H1 (cell line): ENCODE measurements around the gene GCSAM. TPM values are rescaled to one million over a fixed set of nuclear protein-coding genes. Genes with fewer than 3 reads are reported as not detected.

Experiments
- CEBPB ChIP-seq: IDR thresholded peaks from 2 replicates; pipeline ENCODE4 v1.6.1; 2012; ENCODE audit warnings: low read depth, low read length
- CTBP2 ChIP-seq: IDR thresholded peaks from 2 replicates; pipeline ENCODE4 v1.7.0; 2011; ENCODE audit warnings: borderline replicate concordance, mild to moderate bottlenecking, moderate library complexity, mixed read lengths, low read length; ENCODE audit not compliant: insufficient read depth, insufficient read length
- NRF1 ChIP-seq: IDR thresholded peaks from 2 replicates; pipeline ENCODE4 v1.6.1; 2011; ENCODE audit warnings: mild to moderate bottlenecking, low read depth, low read length, improper control_type of control experiment
- POLR2AphosphoS5 ChIP-seq: IDR thresholded peaks from 2 replicates; pipeline ENCODE4 v1.6.1; 2011; ENCODE audit warnings: low read depth, low read length
- RBBP5 ChIP-seq: IDR thresholded peaks from 2 replicates; pipeline ENCODE4 v1.7.1; 2012; ENCODE audit warnings: low read depth, mild to moderate bottlenecking, inconsistent platforms, low read length, moderate library complexity, borderline replicate concordance
- SAP30 ChIP-seq: fragments of 300-600 bp; sonication (generic); IDR thresholded peaks from 2 replicates; pipeline ENCODE4 v1.7.1; 2012; ENCODE audit warnings: low read length, moderate library complexity, mild to moderate bottlenecking, inconsistent platforms; ENCODE audit not compliant: insufficient read depth, insufficient replicate concordance
- SIX5 ChIP-seq: IDR thresholded peaks from 2 replicates; pipeline ENCODE4 v1.6.1; 2011; ENCODE audit warnings: mild to moderate bottlenecking, low read depth, low read length
- YY1 ChIP-seq: IDR thresholded peaks from 2 replicates; pipeline ENCODE4 v1.6.1; 2011; ENCODE audit warnings: low read depth, mild to moderate bottlenecking, low read length
- polyA plus RNA-seq, 7 experiments: library from polyadenylated mRNA; depleted of rRNA in 3 of 7; stranded (reverse) in 5 of 7; unstranded in 2 of 7; fragments of >200 nt in 5 of 7; fragments of 200-250 nt in 2 of 7; gene quantifications; 1 replicate in 5 of 7; 2 replicates in 1 of 7; 4 replicates in 1 of 7; pipeline versions ENCODE4 v1.2.1 to v1.2.3, GENCODE V29; 2011 to 2013; ENCODE audit warnings: missing spikeins in 2 of 7, mixed read lengths in 2 of 7
- total RNA-seq: library from RNA; stranded (reverse); fragmentation: NEBNext Ultra II Directional; extraction: Animal tissue kit (Norgen Biotek cat#: 25700); gene quantifications from 2 replicates; pipeline ENCODE4 v1.2.1, GENCODE V29; 2021
- TF ChIP-seq, protein P1 (sequence below): fragments of 300-600 bp; sonication (generic); IDR thresholded peaks from 2 replicates; pipeline ENCODE4 v1.7.1; 2012; ENCODE audit warnings: low read length, moderate library complexity, mild to moderate bottlenecking, inconsistent platforms; ENCODE audit not compliant: insufficient replicate concordance
- TF ChIP-seq, protein P2 (sequence below): IDR thresholded peaks from 2 replicates; pipeline ENCODE4 v1.6.1; 2012; ENCODE audit warnings: inconsistent platforms

The GCSAM gene
- total and polyA plus RNA-seq, 2 of the 8 experiments (the other 6 are each of a cell fraction or from before 2014, with no cell fraction given) = not detected

DNA sequence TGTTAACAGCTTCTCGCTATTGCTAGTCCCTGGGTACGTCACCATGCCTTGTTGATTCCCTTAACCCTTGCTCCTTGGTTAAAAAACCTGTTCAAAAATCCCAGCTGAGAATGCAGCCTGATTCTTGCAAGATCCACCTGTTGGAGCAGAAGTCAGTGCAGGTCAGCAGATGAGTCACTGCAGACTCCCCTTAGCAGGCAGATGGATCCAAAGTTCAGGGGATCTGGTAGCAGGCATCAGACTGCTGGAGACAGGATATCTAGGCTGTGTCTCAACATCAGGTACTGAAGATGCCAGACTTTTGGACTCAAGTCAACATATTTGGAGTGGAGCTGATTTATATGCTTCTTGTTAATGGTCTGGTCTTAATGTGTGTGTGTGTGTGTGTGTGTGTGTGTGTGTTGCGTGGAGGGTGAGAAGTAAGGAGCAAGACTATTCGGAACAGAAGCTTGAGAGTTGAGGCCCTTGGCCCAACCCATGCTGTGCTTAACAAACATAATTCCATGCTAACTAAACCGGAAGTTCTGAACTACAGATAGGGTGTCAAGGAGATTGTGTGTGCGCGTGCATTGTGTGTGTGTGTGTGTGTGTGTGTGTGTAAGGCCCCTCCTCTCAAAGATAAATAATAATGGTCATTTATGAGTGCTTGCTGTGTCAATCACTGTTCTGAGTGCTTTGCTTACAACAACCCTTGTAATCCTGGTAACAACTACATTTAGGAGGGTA lies 47.9 kb downstream of the GCSAM start (continued):
- TF ChIP-seq, protein P1, sequence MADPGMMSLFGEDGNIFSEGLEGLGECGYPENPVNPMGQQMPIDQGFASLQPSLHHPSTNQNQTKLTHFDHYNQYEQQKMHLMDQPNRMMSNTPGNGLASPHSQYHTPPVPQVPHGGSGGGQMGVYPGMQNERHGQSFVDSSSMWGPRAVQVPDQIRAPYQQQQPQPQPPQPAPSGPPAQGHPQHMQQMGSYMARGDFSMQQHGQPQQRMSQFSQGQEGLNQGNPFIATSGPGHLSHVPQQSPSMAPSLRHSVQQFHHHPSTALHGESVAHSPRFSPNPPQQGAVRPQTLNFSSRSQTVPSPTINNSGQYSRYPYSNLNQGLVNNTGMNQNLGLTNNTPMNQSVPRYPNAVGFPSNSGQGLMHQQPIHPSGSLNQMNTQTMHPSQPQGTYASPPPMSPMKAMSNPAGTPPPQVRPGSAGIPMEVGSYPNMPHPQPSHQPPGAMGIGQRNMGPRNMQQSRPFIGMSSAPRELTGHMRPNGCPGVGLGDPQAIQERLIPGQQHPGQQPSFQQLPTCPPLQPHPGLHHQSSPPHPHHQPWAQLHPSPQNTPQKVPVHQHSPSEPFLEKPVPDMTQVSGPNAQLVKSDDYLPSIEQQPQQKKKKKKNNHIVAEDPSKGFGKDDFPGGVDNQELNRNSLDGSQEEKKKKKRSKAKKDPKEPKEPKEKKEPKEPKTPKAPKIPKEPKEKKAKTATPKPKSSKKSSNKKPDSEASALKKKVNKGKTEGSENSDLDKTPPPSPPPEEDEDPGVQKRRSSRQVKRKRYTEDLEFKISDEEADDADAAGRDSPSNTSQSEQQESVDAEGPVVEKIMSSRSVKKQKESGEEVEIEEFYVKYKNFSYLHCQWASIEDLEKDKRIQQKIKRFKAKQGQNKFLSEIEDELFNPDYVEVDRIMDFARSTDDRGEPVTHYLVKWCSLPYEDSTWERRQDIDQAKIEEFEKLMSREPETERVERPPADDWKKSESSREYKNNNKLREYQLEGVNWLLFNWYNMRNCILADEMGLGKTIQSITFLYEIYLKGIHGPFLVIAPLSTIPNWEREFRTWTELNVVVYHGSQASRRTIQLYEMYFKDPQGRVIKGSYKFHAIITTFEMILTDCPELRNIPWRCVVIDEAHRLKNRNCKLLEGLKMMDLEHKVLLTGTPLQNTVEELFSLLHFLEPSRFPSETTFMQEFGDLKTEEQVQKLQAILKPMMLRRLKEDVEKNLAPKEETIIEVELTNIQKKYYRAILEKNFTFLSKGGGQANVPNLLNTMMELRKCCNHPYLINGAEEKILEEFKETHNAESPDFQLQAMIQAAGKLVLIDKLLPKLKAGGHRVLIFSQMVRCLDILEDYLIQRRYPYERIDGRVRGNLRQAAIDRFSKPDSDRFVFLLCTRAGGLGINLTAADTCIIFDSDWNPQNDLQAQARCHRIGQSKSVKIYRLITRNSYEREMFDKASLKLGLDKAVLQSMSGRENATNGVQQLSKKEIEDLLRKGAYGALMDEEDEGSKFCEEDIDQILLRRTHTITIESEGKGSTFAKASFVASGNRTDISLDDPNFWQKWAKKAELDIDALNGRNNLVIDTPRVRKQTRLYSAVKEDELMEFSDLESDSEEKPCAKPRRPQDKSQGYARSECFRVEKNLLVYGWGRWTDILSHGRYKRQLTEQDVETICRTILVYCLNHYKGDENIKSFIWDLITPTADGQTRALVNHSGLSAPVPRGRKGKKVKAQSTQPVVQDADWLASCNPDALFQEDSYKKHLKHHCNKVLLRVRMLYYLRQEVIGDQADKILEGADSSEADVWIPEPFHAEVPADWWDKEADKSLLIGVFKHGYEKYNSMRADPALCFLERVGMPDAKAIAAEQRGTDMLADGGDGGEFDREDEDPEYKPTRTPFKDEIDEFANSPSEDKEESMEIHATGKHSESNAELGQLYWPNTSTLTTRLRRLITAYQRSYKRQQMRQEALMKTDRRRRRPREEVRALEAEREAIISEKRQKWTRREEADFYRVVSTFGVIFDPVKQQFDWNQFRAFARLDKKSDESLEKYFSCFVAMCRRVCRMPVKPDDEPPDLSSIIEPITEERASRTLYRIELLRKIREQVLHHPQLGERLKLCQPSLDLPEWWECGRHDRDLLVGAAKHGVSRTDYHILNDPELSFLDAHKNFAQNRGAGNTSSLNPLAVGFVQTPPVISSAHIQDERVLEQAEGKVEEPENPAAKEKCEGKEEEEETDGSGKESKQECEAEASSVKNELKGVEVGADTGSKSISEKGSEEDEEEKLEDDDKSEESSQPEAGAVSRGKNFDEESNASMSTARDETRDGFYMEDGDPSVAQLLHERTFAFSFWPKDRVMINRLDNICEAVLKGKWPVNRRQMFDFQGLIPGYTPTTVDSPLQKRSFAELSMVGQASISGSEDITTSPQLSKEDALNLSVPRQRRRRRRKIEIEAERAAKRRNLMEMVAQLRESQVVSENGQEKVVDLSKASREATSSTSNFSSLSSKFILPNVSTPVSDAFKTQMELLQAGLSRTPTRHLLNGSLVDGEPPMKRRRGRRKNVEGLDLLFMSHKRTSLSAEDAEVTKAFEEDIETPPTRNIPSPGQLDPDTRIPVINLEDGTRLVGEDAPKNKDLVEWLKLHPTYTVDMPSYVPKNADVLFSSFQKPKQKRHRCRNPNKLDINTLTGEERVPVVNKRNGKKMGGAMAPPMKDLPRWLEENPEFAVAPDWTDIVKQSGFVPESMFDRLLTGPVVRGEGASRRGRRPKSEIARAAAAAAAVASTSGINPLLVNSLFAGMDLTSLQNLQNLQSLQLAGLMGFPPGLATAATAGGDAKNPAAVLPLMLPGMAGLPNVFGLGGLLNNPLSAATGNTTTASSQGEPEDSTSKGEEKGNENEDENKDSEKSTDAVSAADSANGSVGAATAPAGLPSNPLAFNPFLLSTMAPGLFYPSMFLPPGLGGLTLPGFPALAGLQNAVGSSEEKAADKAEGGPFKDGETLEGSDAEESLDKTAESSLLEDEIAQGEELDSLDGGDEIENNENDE = no peak
- TF ChIP-seq SIX5 (no peak), YY1 (no peak), CTBP2 (no peak), SAP30 (no peak), POLR2AphosphoS5 (no peak), NRF1 (no peak), CEBPB (no peak), RBBP5 (no peak)
- TF ChIP-seq, protein P2, sequence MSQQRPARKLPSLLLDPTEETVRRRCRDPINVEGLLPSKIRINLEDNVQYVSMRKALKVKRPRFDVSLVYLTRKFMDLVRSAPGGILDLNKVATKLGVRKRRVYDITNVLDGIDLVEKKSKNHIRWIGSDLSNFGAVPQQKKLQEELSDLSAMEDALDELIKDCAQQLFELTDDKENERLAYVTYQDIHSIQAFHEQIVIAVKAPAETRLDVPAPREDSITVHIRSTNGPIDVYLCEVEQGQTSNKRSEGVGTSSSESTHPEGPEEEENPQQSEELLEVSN = no peak
